Liver (tissue), 9 donors: ENCODE results near the gene ELK3. TPM values are rescaled to one million over a fixed set of nuclear protein-coding genes. Genes with fewer than 3 reads are reported as not detected.

Source experiments
- DNase-seq: peaks from one replicate; pipeline ENCODE4 v3.0.0-alpha.2; 2017; ENCODE audit warnings: low spot score
- H3K27ac ChIP-seq, 2 donors: one replicate each; pipeline ENCODE4 v1.7.0; 2013; ENCODE audit warnings: inconsistent platforms in 2 of 2, low read length in 2 of 2, control low read depth in 1 of 2, low read depth in 1 of 2, mild to moderate bottlenecking in 1 of 2
- H3K27me3 ChIP-seq, 4 donors: one replicate each; pipeline versions ENCODE4 v1.6.1 to v1.7.0; 2013; ENCODE audit warnings: low read length in 3 of 4, inconsistent platforms in 1 of 4, mild to moderate bottlenecking in 1 of 4, moderate library complexity in 1 of 4; ENCODE audit not compliant: control insufficient read depth in 4 of 4, insufficient read depth in 4 of 4
- H3K36me3 ChIP-seq, 4 donors: one replicate each; pipeline versions ENCODE4 v1.6.1 to v1.7.0; 2013; ENCODE audit warnings: low read length in 3 of 4, mild to moderate bottlenecking in 3 of 4, low read depth in 1 of 4, moderate library complexity in 1 of 4; ENCODE audit not compliant: control insufficient read depth in 4 of 4, insufficient read depth in 3 of 4
- H3K4me1 ChIP-seq, 4 donors: one replicate each; pipeline versions ENCODE4 v1.6.1 to v1.7.0; 2013; ENCODE audit warnings: low read length in 3 of 4, mild to moderate bottlenecking in 3 of 4, moderate library complexity in 1 of 4; ENCODE audit not compliant: control insufficient read depth in 4 of 4, insufficient read depth in 4 of 4
- H3K4me3 ChIP-seq, 3 donors: one replicate each; pipeline versions ENCODE4 v1.6.1 to v1.7.0; 2013; ENCODE audit warnings: low read length in 3 of 3, control low read depth in 1 of 3, low read depth in 1 of 3, mild to moderate bottlenecking in 1 of 3
- H3K9ac ChIP-seq, 2 donors: one replicate each; pipeline ENCODE4 v1.7.0; 2013; ENCODE audit warnings: low read length in 2 of 2, mild to moderate bottlenecking in 2 of 2, moderate library complexity in 2 of 2, control low read depth in 1 of 2, low read depth in 1 of 2
- H3K9me3 ChIP-seq, 4 donors: one replicate each; pipeline versions ENCODE4 v1.6.1 to v1.7.0; 2013; ENCODE audit warnings: low read length in 3 of 4; ENCODE audit not compliant: control insufficient read depth in 4 of 4
- EGR1 ChIP-seq, 2 donors: IDR thresholded peaks; 2 replicates each; pipeline ENCODE4 v1.6.1; 2016 to 2018; ENCODE audit warnings: antibody characterized with exemption in 2 of 2, low read depth in 2 of 2
- FOXA1 ChIP-seq: IDR thresholded peaks from 2 replicates; pipeline ENCODE4 v1.6.1; 2016; ENCODE audit warnings: antibody characterized with exemption
- FOXA2 ChIP-seq: IDR thresholded peaks from 2 replicates; pipeline ENCODE4 v1.6.1; 2016; ENCODE audit warnings: antibody characterized with exemption
- GABPA ChIP-seq, 2 donors: IDR thresholded peaks in 1 of 2; conservative IDR thresholded peaks in 1 of 2; 2 replicates each; pipeline ENCODE4 v1.6.1; 2016; ENCODE audit warnings: antibody characterized with exemption in 2 of 2, mild to moderate bottlenecking in 1 of 2, moderate library complexity in 1 of 2
- HNF4A ChIP-seq, 2 donors: conservative IDR thresholded peaks; 2 replicates each; pipeline ENCODE4 v1.6.1; 2016; ENCODE audit warnings: antibody characterized with exemption in 2 of 2, mild to moderate bottlenecking in 2 of 2
- HNF4G ChIP-seq: IDR thresholded peaks from 2 replicates; pipeline ENCODE4 v1.6.1; 2016; ENCODE audit warnings: antibody characterized with exemption
- JUND ChIP-seq, 2 donors: IDR thresholded peaks; 2 replicates each; pipeline ENCODE4 v1.6.1; 2016; ENCODE audit warnings: antibody characterized with exemption in 2 of 2
- NR2F2 ChIP-seq: IDR thresholded peaks from 2 replicates; pipeline ENCODE4 v1.6.1; 2016; ENCODE audit warnings: antibody characterized with exemption
- RAD21 ChIP-seq, 2 donors: IDR thresholded peaks; 2 replicates each; pipeline ENCODE4 v1.6.1; 2016; ENCODE audit warnings: antibody characterized with exemption in 2 of 2, mild to moderate bottlenecking in 2 of 2
- RXRA ChIP-seq, 2 donors: IDR thresholded peaks; 2 replicates each; pipeline ENCODE4 v1.6.1; 2017 to 2018; ENCODE audit warnings: antibody characterized with exemption in 2 of 2, mild to moderate bottlenecking in 1 of 2
- SP1 ChIP-seq: IDR thresholded peaks from 2 replicates; pipeline ENCODE4 v1.6.1; 2018; ENCODE audit warnings: antibody characterized with exemption, mild to moderate bottlenecking
- TAF1 ChIP-seq: conservative IDR thresholded peaks from 2 replicates; pipeline ENCODE4 v1.6.1; 2016; ENCODE audit warnings: antibody characterized with exemption, mild to moderate bottlenecking
- YY1 ChIP-seq: IDR thresholded peaks from 2 replicates; pipeline ENCODE4 v1.6.1; 2016; ENCODE audit warnings: antibody characterized with exemption, mild to moderate bottlenecking
- WGBS: extraction: QIAGEN DNeasy Blood & Tissue Kit; methylation state at CpG from one replicate; pipeline ENCODE4 v1.1.7; 2013; 5-methylcytosine and 5-hydroxymethylcytosine counted together
- polyA plus RNA-seq, 2 donors: library from polyadenylated mRNA; stranded (reverse) in 1 of 2; unstranded in 1 of 2; fragments of 200-250 nt in 1 of 2; fragments of >200 nt in 1 of 2; fragmentation: Nextera tagmentation in 1 of 2; extraction: Ambion mirVana in 1 of 2; gene quantifications; one replicate each; pipeline versions ENCODE4 v1.2.1 to v1.2.3, GENCODE V29; 2013 to 2015
- total RNA-seq, 2 donors: library from RNA; depleted of rRNA; stranded (reverse); fragments of >200 nt; gene quantifications; one replicate each; pipeline ENCODE4 v1.2.3, GENCODE V29; 2014
- TF ChIP-seq, protein P1 (sequence below): IDR thresholded peaks from 2 replicates; pipeline ENCODE4 v1.6.1; 2016; ENCODE audit warnings: antibody characterized with exemption, mild to moderate bottlenecking
- TF ChIP-seq, protein P2 (sequence below): IDR thresholded peaks from 2 replicates; pipeline ENCODE4 v1.6.1; 2016; ENCODE audit warnings: antibody characterized with exemption
- TF ChIP-seq, protein P3 (sequence below): IDR thresholded peaks from 2 replicates; pipeline ENCODE4 v1.6.1; 2016; ENCODE audit warnings: antibody characterized with exemption
- TF ChIP-seq, protein P4 (sequence below): fragments of 150-350 bp; IDR thresholded peaks from 2 replicates; pipeline ENCODE4 v1.5.1; 2017; ENCODE audit warnings: improper control_type of control experiment, low read depth, low read length; ENCODE audit not compliant: missing input control
- TF ChIP-seq, protein P5 (sequence below): IDR thresholded peaks from 2 replicates; pipeline ENCODE4 v1.6.1; 2016; ENCODE audit warnings: antibody characterized with exemption
- donor health status: healthy.
- donor health status: healthy.
- donor health status: healthy.
- donor health status: healthy.
- donor health status: healthy.

The ELK3 gene
- total and polyA plus RNA-seq, 4 donors: 3.7 to 5.2 (median 4.5) TPM

DNA sequence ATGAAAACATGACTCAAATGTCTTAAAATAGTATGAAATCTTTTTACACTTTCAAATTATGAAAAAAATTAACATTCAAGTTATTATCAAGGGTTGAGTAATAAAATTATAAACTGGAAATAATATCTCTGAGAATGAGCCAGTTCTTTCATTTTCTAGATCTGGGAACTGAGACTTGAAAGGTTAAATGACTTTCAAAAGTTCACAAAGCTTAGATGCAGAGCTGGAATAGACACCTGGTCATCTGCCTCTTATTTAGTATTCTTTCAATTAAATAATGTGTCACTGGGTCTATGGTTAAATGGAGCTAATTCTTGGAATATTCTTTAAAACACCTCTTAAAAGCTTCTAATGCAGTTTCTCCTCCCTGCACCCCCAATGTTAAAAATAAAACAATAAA, 119.4 kb downstream of the ELK3 start:
- Histone ChIP-seq H3K4me3 (no peak overlapping the region), H3K9me3 (no peaks in the 10 kb centered on the region), H3K4me1 (no peaks in the 10 kb centered on the region), H3K27ac (no peak overlapping the region), H3K36me3 (peaks cover 0 to 2% (median 0%) of the 10 kb centered on the region in 4 donors), H3K9ac (no peak overlapping the region), H3K27me3 (no peaks in the 10 kb centered on the region)
- no peak for DNase-seq
- TF ChIP-seq YY1 (no peak), FOXA2 (no peak), EGR1 (IDR thresholded peaks at IDR 0.05; ENCODE audit: low read depth in 2 of 2) (no peak)
- TF ChIP-seq, protein P1, sequence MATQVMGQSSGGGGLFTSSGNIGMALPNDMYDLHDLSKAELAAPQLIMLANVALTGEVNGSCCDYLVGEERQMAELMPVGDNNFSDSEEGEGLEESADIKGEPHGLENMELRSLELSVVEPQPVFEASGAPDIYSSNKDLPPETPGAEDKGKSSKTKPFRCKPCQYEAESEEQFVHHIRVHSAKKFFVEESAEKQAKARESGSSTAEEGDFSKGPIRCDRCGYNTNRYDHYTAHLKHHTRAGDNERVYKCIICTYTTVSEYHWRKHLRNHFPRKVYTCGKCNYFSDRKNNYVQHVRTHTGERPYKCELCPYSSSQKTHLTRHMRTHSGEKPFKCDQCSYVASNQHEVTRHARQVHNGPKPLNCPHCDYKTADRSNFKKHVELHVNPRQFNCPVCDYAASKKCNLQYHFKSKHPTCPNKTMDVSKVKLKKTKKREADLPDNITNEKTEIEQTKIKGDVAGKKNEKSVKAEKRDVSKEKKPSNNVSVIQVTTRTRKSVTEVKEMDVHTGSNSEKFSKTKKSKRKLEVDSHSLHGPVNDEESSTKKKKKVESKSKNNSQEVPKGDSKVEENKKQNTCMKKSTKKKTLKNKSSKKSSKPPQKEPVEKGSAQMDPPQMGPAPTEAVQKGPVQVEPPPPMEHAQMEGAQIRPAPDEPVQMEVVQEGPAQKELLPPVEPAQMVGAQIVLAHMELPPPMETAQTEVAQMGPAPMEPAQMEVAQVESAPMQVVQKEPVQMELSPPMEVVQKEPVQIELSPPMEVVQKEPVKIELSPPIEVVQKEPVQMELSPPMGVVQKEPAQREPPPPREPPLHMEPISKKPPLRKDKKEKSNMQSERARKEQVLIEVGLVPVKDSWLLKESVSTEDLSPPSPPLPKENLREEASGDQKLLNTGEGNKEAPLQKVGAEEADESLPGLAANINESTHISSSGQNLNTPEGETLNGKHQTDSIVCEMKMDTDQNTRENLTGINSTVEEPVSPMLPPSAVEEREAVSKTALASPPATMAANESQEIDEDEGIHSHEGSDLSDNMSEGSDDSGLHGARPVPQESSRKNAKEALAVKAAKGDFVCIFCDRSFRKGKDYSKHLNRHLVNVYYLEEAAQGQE: no peak

DNA sequence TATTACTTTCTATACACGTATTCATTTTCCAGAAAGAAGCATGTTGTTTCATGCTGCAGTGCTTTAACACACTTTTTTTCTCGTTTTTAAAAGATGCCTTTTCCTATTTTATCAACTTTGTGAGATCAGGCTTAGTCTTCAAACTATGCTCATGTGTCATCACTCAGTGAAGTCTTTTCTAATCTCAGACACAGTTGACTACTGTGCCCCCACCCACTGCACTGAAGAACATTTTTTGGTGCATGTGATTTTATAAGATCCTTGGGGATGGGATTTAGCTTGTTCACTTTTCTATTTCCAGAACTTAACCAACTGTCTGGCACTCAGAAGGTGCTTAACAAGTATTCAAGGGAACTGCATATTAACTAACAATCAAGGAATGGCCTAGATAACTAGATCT, 120.5 kb downstream of the ELK3 start:
- Histone ChIP-seq H3K4me1 (no peaks in the 10 kb centered on the region), H3K4me3 (no peak overlapping the region), H3K27ac (no peak overlapping the region), H3K27me3 (no peaks in the 10 kb centered on the region), H3K9me3 (no peaks in the 10 kb centered on the region), H3K36me3 (peaks cover 0 to 2% (median 0%) of the 10 kb centered on the region in 4 donors), H3K9ac (no peak overlapping the region)
- TF ChIP-seq EGR1 (IDR thresholded peaks at IDR 0.05; ENCODE audit: low read depth in 2 of 2) (no peak), RXRA (IDR thresholded peaks at IDR 0.05) (no peak), NR2F2 (no peak), RAD21 (IDR thresholded peaks at IDR 0.05) (no peak), HNF4G (no peak), SP1 (no peak), GABPA (IDR thresholded peaks at IDR 0.05 in 1 of 2, conservative IDR thresholded peaks at IDR 0.05 in 1 of 2) (no peak), TAF1 (no peak), FOXA2 (no peak), FOXA1 (no peak), HNF4A (conservative IDR thresholded peaks at IDR 0.05) (no peak), YY1 (no peak), JUND (IDR thresholded peaks at IDR 0.05) (no peak)
- TF ChIP-seq, protein P2, sequence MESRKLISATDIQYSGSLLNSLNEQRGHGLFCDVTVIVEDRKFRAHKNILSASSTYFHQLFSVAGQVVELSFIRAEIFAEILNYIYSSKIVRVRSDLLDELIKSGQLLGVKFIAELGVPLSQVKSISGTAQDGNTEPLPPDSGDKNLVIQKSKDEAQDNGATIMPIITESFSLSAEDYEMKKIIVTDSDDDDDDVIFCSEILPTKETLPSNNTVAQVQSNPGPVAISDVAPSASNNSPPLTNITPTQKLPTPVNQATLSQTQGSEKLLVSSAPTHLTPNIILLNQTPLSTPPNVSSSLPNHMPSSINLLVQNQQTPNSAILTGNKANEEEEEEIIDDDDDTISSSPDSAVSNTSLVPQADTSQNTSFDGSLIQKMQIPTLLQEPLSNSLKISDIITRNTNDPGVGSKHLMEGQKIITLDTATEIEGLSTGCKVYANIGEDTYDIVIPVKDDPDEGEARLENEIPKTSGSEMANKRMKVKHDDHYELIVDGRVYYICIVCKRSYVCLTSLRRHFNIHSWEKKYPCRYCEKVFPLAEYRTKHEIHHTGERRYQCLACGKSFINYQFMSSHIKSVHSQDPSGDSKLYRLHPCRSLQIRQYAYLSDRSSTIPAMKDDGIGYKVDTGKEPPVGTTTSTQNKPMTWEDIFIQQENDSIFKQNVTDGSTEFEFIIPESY: no peak
- TF ChIP-seq, protein P3, sequence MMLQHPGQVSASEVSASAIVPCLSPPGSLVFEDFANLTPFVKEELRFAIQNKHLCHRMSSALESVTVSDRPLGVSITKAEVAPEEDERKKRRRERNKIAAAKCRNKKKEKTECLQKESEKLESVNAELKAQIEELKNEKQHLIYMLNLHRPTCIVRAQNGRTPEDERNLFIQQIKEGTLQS: no peak
- TF ChIP-seq, protein P4, sequence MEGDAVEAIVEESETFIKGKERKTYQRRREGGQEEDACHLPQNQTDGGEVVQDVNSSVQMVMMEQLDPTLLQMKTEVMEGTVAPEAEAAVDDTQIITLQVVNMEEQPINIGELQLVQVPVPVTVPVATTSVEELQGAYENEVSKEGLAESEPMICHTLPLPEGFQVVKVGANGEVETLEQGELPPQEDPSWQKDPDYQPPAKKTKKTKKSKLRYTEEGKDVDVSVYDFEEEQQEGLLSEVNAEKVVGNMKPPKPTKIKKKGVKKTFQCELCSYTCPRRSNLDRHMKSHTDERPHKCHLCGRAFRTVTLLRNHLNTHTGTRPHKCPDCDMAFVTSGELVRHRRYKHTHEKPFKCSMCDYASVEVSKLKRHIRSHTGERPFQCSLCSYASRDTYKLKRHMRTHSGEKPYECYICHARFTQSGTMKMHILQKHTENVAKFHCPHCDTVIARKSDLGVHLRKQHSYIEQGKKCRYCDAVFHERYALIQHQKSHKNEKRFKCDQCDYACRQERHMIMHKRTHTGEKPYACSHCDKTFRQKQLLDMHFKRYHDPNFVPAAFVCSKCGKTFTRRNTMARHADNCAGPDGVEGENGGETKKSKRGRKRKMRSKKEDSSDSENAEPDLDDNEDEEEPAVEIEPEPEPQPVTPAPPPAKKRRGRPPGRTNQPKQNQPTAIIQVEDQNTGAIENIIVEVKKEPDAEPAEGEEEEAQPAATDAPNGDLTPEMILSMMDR: no peak
- TF ChIP-seq, protein P5, sequence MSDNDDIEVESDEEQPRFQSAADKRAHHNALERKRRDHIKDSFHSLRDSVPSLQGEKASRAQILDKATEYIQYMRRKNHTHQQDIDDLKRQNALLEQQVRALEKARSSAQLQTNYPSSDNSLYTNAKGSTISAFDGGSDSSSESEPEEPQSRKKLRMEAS: no peak
- TF ChIP-seq, protein P1: no peak
- DNase-seq: no peak
- 87% methylated on average over 2 of the region's 2 CpGs for WGBS
